Right hindlimb (tissue), 1 donor: ENCODE measurements around the gene SLC26A11.
"Not testable (repeated sequence)": the region's sequence is repeated elsewhere in the genome, so short reads cannot be mapped to it uniquely, and the experiment has no call there.

Experiments
- DNase-seq: peaks from one replicate; pipeline ENCODE4 v3.0.0-alpha.2; 2018

SLC26A11 gene

DNA sequence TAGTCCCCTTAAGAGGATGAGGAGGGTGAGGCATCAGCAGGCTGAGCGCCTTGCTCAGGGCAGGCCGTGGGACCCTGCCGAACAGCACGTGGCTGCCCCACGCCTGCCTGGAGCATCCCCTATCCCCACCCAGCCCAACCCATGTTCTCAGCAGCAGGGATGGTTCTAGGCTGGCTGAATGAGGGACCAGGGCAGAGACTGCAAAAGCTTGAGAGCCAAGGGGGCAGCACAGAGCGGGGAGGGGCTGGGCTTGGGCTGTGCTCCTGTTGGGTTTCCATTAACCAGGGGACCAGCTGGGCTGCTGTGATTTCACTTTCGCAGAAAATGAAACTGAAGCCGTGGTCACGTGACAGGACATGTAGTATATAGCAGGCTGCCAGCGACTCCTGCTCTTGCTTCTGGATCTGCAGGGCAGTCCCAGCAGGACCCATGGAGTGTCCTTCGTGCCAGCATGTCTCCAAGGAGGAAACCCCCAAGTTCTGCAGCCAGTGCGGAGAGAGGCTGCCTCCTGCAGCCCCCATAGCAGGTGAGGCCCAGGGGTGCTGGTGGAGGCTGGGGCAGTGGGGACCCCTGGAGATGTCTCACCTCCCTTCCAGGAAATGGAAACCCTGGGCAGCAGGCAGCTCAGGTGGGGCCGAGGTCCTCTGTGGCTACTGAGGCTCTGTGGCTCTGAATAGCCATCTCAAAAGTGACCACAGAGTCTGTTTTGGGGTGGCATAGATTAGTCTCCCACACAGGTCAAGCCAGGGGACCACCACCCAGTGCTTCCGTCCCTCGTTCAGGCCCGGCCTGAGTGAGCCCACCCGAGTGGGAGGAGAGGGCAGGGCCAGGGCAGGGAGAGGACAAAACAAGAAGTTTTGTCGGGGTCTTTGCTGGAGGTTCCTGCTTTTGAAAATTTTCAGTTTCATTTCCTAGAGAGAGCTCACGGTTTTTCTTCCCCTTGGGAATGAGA is 43.3 kb downstream of the SLC26A11 start:
- DNase-seq, result peak; percentile 90

DNA sequence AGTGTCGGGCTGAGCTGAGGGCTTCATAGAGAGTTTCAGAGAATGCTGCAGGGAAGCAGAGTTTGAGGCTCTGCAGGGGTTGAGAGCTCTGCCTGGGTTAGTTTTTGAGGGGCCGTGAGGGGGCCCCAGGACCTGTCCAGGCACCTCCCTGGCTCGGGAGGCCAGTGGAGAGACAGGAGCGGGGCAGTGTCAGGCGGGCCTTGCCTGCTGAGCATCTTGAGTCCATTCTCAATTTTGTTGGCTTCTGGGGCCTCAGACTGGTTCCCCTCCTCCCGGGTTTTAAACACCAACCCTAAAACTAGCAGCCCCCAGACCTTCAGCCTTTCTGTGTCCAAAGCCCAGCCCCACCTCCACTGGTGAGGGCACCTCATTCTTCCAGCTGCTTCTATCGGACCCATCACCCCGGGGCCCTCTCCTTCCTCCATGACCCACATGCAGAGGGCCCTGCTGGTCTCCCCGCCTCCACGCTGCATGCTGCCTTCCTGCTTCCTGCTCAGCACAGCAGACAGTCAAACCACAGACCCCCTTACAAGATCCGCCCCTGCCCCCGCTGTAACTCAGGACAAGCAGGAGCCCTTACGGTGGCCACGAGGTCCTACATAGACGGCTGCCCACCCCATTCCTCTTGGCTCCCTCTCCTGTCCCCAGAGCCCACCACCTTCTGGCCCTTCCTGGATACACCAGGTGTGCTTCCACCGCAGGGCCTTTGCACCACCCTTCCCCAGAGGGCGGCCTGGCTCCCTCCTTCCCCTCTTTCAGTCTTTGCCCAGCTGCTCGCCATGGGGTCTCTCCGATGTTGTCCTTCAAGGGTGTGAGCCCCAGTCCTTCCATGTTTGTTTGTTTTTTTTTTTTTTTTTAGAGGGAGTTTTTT is 44.2 kb downstream of the SLC26A11 start:
- no peak for DNase-seq

DNA sequence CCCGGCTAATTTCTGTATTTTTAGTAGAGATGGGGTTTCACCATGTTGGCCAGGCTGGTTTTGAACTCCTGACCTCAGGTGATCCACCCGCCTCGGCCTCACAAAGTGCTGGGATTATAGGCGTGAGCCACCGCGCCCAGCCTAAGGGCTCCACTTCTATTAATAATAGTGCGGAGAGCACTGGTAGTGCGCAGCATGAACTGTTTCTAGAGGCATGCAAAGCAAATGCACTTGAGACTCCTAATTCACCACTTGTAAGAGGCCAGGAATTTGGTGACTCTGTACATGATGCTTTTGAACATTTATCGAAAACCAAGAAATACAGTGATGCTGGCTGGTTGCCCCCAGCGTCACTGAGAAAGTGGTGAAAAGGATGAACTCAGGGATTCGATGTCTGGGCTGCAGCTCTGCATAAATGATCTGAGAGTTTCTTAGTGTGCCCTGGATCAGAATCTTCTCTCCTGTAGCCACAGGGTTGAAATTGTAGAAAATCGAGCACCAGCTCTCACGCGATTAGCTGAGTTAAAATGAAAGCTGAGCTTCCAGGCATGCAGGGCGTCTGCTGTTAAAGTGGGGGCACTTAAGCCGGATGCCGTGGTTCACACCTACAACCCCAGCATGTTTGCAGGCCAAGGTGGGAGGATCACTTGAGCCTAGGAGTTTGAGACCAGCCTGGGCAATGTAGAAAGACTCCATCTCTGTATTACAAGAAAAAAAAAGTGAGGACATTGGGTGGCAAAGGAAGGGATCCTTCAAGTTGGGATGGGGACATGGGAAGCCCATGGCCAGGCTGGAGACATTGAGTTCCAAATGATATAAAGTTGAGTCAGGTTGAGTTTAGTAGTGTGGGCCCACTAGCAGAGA is 45.2 kb downstream of the SLC26A11 start:
- DNase-seq, result no peak

DNA sequence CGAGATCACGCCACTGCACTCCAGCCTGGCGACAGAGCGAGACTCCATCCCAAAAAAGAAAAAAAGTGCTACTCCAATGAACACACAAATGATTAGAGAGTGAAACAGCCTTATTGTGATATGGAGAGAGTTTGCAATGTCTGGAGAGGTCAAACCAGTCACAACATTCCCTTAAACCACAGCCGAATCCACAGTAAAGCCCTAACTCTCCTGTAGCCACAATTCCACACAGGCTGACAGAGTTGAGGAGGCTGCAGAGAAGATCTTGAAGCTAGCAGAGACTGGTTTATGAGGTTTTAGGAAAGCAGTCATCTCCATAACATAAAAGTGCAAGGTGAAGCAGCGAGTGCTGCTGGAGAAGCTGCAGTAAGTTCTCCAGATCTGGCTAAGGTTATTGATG is 47.2 kb downstream of the SLC26A11 start:
- DNase-seq, result no peak

DNA sequence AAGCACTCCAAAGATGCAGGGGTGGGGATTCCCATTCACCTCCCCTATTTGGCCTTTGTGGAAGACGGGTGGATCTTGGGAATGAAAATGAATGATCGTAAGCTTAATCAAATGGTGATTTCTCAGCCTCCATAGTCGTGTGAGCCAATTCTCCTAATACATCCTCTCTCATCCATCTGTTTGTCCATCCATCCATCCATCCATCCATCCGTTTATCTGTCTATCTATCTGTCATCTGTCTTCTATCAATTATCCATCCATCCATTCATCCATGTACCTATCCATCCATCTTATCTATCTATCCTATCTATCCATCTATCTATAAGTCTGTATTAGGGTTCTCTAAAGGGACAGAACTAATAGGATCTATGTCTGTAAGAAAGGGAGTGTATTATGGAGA is 48.2 kb downstream of the SLC26A11 start:
- DNase-seq, result no peak

DNA sequence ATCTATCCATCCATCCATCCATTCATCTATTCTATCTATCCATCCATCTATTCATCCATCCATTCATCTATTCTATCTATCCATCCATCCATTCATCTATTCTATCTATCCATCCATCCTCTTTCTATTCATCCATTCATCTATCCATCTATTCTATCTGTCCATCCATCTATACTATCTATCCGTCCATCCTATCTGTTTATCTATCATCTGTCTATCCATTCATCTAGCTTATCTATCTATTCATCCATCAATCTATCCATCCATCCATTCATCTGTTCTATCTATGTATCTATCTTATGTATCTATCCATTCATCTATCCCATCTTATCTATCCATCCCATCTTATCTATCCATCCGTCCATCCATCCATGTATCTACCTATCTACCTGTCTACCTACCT is 49.2 kb downstream of the SLC26A11 start:
- no peak for DNase-seq

DNA sequence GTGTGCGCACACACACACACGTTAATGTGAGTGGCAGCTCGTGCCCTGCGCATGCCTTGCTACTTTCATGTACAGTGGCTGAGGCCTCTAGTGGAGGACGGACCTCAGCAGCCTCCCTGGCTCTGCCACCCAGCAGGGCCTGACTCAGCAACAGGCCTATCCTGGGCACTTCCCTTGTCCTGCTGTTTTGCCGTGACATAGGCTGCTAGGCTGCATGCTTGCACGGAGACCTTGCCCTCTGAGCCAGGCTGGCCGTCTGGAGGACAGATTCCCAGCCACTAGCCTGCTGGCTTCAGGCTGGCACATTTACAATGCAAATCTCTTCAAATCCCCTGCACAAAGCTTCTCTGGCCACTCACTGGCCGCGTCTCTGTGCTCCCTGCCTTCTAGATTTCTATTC is 49.9 kb downstream of the SLC26A11 start:
- DNase-seq, result no peak

DNA sequence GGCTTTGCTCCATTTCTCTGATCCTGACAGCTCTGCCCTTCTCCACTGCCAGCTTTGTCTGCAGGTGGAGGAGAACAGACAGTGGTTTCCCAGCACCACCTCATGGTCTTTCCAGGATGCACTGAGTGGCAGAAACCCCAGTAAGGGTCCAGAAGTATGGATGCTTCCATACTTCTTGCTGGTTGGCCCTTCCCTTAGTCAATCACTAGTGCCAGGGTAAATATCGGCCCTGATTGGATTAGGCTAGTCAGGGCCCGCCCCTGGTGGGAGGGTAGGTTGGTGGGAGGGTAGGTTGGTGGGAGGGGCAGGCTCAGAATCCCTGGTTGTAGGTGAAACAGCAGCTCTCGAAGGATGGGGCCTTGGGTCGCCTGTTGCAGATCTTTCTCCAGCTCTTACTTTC is 50.6 kb downstream of the SLC26A11 start:
- DNase-seq, result no peak

DNA sequence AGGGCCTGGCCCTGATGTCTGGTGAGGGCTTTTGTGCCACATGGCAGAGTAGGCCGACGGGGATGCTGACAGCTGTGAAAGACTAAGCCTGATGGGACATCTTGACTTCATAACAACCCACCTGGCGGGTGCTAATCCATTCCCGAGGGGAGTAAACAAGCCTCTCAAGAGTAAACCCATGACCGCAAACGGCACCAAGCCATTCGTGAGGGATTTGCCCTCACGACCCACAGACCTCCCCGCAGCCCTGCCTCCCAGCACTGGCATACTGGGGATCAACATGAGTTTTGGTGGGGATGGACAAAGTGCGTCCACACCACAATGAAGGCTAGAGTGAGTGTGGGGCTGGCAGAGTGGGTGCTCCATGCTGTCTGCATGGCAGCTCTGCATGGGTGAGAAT is 52.1 kb downstream of the SLC26A11 start:
- DNase-seq, result no peak

DNA sequence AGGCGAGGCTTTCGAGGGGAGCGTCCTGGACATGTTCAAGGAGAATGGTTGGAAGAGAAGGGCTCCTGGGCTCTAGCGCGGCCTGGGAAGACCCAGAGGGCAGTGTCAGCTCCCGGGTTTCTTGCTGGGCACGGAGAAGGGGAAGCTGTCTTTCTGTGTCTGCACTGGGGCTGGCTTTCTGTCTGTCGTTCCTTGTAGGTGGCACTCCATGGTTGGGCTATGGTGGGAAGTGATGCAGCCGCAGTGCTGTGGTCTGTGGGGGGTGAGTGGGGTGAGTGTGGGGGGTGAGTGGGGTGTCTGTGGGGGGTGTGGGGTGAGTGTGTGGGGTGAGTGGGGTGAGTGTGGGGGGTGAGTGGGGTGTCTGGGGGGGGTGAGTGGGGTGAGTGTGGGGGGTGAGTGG is 54.1 kb downstream of the SLC26A11 start:
- DNase-seq, result no peak

DNA sequence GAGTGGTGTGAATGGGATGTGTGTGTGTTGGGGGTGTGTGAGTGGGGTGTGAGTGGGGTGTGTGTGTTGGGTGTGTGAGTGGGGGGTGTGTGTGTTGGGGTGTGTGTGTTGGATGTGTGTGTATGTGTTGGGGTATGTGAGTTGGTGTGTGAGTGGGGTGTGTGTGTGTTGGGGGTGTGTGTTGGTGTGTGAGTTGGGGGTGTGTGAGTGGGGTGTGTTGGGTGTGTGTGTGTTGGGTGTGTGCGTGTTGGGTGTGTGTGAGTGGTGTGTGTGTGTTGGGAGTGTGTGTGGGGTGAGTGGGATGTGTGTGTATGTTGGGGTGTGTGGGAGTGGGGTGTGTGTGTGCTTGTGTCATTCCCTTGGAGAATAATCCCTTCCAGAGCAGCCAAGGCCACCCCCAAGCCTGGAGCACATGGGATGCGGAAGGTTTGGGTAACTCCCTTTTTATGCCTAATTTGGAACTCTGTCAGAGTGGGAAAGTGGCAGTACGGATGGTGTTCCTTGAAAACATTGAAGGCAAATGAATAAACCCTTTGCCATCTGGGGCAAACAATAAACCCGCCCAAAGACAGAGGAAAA is 54.7 kb downstream of the SLC26A11 start:
- DNase-seq, result no peak

DNA sequence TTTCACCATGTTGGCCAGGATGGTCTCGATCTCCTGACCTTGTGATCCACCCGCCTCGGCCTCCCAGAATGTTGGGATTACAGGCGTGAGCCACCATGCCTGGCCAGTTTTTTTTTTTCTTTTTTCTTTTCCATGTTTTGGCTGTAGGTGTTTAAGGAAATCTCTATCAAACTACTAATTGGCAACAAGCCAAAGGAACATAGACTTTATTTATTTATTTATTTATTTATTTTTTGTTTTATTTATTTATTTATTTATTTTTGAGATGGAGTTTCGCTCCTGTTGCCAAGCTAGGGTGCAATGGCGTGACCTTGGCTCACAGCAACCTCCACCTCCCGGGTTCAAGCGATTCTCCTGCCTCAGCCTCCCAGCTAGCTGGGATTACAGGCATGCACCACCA is 55.6 kb downstream of the SLC26A11 start:
- DNase-seq, result not testable (repeated sequence)

DNA sequence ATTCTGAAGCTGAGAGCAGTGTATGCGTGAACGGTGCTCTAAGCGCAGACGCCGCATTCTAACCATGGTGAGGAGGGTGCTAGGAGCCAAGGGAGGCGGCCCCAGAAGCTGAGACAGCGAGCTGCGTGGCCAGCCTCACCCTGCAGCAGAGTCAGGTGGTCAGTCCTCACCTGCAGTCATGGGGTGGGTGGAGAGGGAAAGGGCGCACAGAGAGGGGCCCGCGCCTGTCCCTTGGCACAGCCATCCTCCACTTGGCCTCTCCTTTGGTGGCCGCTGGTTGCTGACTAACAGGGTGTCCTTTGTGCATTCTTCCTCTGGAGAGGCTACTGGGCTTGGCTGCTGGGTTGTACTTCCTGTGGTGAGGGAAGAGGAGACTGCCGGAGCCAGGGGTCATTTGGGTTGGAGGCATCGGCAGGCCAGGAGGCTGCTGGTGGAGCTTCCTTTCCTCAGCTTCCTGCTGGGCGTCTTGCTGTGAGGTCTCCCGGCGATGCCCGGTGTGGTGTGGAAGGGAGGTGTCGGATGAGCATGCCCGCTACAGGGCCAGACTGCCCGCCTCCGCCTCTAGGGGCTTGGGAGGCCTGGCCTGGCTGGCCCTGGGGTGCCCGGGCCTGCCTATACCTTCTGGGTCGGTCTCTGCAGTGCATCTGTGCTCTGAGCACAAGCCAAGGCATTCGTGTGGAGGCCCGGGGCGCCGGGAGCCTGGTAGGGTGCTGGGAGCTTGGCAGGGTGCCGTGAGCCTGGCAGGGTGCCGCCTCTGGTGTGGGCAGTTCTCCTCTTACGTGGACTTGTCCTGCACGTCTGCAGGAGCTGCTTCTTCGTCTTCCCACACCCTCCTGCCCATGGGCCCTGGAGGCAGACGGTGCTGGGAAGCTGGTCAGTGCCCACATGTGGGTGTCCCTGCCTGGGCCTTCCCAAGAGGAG is 57.8 kb downstream of the SLC26A11 start:
- no peak for DNase-seq

DNA sequence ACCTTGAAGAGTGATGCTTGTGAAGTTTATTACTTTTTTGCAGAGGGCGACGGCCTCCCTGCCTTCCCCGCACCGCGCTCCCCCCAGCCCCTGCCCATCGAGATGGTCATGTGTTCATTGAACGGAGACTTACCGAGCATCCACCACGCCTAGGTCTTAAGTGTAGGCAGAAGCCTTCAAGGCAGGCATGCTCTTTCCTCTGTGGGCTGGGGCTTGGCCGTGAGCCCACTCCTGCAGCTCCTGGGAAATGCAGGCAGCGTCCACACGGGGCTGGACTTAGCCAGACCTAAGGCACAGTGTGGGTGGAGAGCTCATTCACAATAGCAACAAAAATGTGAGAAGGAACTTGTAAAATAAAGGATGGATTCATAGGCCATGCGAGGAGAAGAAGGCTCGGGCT is 59.7 kb downstream of the SLC26A11 start:
- DNase-seq, result peak; percentile 58

DNA sequence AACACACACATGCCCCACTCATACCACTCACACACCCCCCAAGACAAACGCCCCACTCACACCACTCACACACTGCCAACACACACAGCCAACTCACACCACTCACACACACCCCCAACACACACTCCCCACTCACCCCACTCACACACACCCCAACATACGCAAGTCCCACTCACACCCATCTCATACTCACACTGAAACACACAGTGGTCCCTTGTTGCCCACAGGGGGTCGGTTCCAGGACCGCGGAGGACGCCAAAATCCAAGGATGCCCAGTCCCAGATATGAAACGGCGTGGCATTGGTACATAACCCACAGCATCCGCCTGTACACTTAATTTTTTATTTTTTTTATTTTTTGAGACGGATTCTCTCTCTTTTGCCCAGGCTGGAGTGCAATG is 61.3 kb downstream of the SLC26A11 start:
- DNase-seq, result no peak

DNA sequence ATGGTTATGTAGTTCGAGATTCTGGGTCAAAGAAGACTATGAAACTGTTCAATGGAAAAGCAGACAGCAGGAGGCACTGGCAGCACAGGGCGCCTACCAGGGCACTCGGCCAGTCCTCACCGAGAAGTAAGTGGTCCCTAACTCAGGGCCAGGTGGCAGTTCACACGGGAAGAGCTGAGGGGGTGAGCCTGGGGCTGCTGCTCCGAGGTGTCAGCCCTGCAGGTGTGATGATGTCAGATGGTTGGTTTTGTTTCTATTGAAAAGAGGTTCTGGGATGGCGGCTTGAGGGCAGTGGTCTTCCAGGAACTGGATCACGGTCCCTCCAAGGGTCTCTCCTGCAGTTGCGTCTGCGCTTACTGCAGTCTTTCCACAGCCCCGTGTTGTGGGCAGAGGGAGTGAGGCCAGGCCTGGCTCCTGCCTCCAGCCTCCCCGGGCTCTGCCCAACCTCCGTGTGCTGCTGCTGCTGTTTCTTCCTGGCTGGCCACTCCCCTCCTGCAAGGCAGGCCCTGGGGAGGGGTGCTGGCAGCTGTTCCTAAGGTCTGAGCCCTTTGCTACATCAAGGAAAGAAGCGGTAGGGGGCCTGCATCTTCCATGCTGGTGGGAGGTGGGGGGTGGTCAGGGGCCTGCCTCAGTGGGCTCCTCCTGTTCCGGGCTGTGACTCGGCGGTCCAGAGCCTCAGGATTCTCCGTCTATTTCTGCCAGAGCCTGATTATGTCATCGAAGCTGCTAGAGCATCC is 63.1 kb downstream of the SLC26A11 start:
- DNase-seq, result no peak

DNA sequence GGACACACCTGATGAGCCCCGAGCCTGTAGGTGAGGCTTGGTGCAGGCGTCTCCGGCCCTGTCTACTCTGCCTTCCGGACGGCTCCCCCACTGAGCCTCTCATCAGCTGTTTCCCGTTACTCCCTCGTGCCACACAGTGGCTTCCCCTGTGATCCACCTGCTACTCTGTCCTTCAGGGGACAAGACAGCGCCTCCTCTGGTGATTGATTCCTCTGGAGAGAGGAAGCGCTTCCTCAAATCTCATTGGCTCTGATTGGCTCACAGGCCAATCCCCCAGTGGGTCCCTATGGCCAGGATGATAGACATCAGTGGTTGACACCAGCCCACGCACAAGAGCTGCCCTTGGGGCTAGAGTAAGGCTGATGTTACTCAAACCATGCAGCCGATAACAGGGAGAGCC is 64.4 kb downstream of the SLC26A11 start:
- no peak for DNase-seq

DNA sequence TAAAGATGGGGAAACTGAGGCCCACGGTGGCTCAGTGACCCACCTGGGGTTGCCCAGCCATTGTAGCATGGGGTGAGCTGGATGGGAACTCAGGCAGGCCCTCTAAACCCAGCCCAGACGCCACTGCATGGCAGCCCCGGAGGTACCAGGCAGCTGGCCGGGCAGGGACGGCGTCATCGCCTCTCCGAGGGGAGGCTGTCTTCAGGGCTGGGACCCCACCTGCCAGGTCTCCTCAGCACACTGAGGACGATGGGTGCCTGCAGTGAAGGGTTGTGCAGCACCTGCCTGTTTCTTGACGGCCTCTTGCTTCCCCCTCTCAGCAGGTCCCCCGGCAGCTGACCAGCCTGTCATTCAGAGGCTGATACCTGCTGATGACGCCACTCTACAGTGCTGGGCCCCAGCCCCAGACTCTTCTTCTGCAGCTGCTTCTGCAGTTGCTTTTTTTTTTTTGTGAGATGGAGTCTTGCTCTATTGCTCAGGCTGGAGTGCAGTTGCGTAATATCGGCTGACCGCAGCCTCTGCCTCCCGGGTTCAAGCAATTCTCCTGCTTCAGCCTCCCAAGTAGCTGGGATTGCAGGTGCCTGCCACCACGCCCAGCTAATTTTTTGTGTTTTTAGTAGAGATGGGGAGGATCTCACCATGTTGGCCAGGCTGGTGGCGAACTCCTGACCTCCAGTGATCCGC is 65.2 kb downstream of the SLC26A11 start:
- no peak for DNase-seq

DNA sequence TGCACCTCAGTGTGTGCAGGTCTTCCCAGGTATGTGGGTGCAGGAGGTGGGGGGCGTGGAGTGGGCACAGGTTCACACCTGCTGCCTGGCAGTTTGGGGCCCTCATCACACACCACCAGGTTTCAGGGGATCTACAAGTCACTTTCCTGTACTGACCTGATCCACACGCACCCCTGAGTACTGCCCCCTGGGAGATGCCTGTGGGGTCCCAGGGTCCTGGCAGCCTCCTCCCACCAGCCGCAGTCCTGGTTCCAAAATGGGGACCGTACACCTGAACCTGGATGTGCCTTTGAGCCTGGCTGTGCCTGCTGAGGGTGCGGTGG is 66.4 kb downstream of the SLC26A11 start:
- no peak for DNase-seq

DNA sequence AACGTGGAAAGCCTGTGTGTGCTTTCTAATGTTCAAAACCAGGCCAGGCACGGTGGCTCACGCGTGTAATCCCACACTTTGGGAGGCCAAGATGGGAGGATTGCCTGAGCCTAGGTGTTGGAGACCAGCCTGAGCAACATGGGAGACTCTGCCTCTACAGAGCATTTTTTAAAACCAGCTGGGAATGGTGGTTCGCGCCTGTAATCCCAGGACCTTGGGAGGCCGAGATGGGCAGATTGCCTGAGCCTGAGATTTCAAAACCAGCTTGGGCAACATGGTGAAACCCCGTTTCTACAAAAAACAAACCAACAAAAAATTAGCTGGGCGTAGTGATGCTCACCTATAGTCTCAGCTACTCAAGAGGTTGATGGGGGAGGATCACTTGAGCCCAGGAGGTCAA is 66.8 kb downstream of the SLC26A11 start:
- no peak for DNase-seq
